ENCODE measurements around the gene ATP10B.

DNA sequence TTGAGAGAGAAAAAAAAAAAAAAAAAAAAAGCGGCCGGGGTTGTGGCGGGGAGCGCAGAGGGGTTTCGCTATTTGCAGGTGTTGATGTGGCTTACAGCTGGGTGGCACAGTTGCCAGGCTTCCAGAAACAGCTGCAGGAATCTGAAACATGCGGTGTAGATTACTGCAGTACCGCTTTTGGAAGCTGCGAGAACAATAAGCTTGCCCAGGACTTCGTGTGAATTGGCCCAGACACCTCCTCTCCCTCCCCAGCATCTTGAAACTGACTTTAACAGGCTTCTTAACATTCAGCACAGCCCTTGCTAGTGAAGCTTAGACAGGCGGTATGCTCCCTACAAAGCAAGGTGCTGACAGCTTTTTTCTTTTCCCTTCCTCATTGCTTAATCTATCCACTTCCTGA, 104.0 kb downstream of the ATP10B start:
- TF ChIP-seq POLR2A (IDR thresholded peaks at IDR 0.05), result no peak
- TF ChIP-seq, protein P1, sequence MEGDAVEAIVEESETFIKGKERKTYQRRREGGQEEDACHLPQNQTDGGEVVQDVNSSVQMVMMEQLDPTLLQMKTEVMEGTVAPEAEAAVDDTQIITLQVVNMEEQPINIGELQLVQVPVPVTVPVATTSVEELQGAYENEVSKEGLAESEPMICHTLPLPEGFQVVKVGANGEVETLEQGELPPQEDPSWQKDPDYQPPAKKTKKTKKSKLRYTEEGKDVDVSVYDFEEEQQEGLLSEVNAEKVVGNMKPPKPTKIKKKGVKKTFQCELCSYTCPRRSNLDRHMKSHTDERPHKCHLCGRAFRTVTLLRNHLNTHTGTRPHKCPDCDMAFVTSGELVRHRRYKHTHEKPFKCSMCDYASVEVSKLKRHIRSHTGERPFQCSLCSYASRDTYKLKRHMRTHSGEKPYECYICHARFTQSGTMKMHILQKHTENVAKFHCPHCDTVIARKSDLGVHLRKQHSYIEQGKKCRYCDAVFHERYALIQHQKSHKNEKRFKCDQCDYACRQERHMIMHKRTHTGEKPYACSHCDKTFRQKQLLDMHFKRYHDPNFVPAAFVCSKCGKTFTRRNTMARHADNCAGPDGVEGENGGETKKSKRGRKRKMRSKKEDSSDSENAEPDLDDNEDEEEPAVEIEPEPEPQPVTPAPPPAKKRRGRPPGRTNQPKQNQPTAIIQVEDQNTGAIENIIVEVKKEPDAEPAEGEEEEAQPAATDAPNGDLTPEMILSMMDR (IDR thresholded peaks at IDR 0.05), result no peak

Measured in adrenal gland (tissue), 5 donors.